ENCODE results near the gene TP63.

GRCh38 chr3:189789432-189789831 is 158.2 kb downstream of the TP63 start:
- TF ChIP-seq POLR2A (IDR thresholded peaks at IDR 0.05; ENCODE audit: low read depth, low read length), result no peak
- no peak for TF ChIP-seq POLR2AphosphoS5 (IDR thresholded peaks at IDR 0.05; ENCODE audit: low read depth, low read length)
